Endothelial cell of umbilical vein (primary cell): ENCODE measurements around the gene PTGES. TPM values are rescaled to one million over a fixed set of nuclear protein-coding genes. Genes with fewer than 3 reads are reported as not detected.

Experiments
- BruUV-seq: library from RNA; stranded (reverse); fragments of 400-500 nt; replicated peaks from 2 replicates; lab custom pipeline; 2021; lab: Mats Ljungman, UMichigan
- CTCF ChIA-PET: fragments of 300-600, 350-600 bp; sonication (Branson Sonifier 250); formaldehyde crosslinking; loops from one replicate; lab custom pipeline; 2021; ENCODE audit warnings: antibody characterized with exemption, inconsistent platforms; lab: Charles Lee
- POLR2A ChIA-PET: fragments of 300-600, 350-600 bp; sonication (Branson Sonifier 250); formaldehyde crosslinking; loops from one replicate; lab custom pipeline; 2021; ENCODE audit warnings: antibody characterized with exemption, inconsistent platforms; lab: Charles Lee
- DNase-seq: peaks from one replicate; pipeline ENCODE4 v3.0.0-alpha.2; 2011; ENCODE audit warnings: low read depth, low spot score
- FAIRE-seq: peaks from 2 replicates; lab custom pipeline; 2011; peaks lifted over from hg19 to GRCh38; lab: Jason Lieb, UNC
- H2AFZ ChIP-seq: 2 replicates; pipeline ENCODE4 v1.6.0; 2012; ENCODE audit warnings: low read depth, low read length, control low read depth, inconsistent platforms
- H3K27ac ChIP-seq: 2 replicates; pipeline ENCODE4 v1.5.1; 2011; ENCODE audit warnings: low read depth, mild to moderate bottlenecking, control low read depth, low read length, moderate library complexity; ENCODE audit not compliant: insufficient read depth
- H3K27me3 ChIP-seq, 2 experiments: 2 replicates each; pipeline versions ENCODE4 v1.6.0 to v1.6.1; 2011; ENCODE audit warnings: low read length in 2 of 2, mixed read lengths in 1 of 2; ENCODE audit not compliant: control insufficient read depth in 2 of 2, insufficient read depth in 2 of 2
- H3K36me3 ChIP-seq, 2 experiments: 2 replicates in 1 of 2; 3 replicates in 1 of 2; pipeline ENCODE4 v1.5.1; 2011; ENCODE audit warnings: low read length in 2 of 2, mild to moderate bottlenecking in 1 of 2, moderate library complexity in 1 of 2; ENCODE audit not compliant: control insufficient read depth in 2 of 2, insufficient read depth in 2 of 2; ENCODE audit errors: extremely low read depth in 1 of 2
- H3K4me1 ChIP-seq: 3 replicates; pipeline ENCODE4 v1.5.1; 2011; ENCODE audit warnings: mild to moderate bottlenecking, low read length; ENCODE audit not compliant: control insufficient read depth, insufficient read depth; ENCODE audit errors: extremely low read depth
- H3K4me2 ChIP-seq: 2 replicates; pipeline ENCODE4 v1.6.1; 2011; ENCODE audit warnings: low read length, control low read depth, mixed read lengths; ENCODE audit not compliant: insufficient read depth
- H3K4me3 ChIP-seq, 3 experiments: fragments of 200-600 bp in 1 of 3; sonication (generic), shearing (Covaris generic) in 1 of 3; replicated peaks in 1 of 3; 2 replicates each; pipeline ENCODE4 v1.5.1; 2011 to 2016; ENCODE audit warnings: control low read depth in 3 of 3, low read length in 3 of 3, mild to moderate bottlenecking in 2 of 3, inconsistent platforms in 1 of 3, low read depth in 1 of 3, moderate library complexity in 1 of 3; ENCODE audit not compliant: insufficient read depth in 1 of 3
- H3K79me2 ChIP-seq: 2 replicates; pipeline ENCODE4 v1.6.0; 2012; ENCODE audit warnings: low read length, inconsistent platforms; ENCODE audit not compliant: control insufficient read depth, insufficient read depth
- H3K9ac ChIP-seq: replicated peaks from 2 replicates; pipeline ENCODE3; 2011; ENCODE audit warnings: low read length, control low read depth; ENCODE audit not compliant: insufficient read depth; ENCODE audit errors: extremely low read depth
- H3K9me1 ChIP-seq: replicated peaks from 3 replicates; pipeline ENCODE4 v1.6.0; 2011; ENCODE audit warnings: mild to moderate bottlenecking, low read length; ENCODE audit not compliant: control insufficient read depth, insufficient read depth; ENCODE audit errors: extremely low read depth
- H3K9me3 ChIP-seq: replicated peaks from 2 replicates; pipeline ENCODE4 v1.5.1; 2012; ENCODE audit warnings: low read length, inconsistent platforms; ENCODE audit not compliant: control insufficient read depth, insufficient read depth
- H4K20me1 ChIP-seq: replicated peaks from 2 replicates; pipeline ENCODE3; 2011; ENCODE audit warnings: mild to moderate bottlenecking, low read length; ENCODE audit not compliant: control insufficient read depth, insufficient read depth; ENCODE audit errors: extremely low read depth
- EZH2 ChIP-seq: IDR thresholded peaks from 2 replicates; pipeline ENCODE4 v1.6.1; 2012; ENCODE audit warnings: borderline replicate concordance, low read depth, mild to moderate bottlenecking, moderate library complexity, low read length, inconsistent platforms; ENCODE audit not compliant: severe bottlenecking
- FOS ChIP-seq: IDR thresholded peaks from 2 replicates; pipeline ENCODE4 v1.6.1; 2011; ENCODE audit warnings: mild to moderate bottlenecking, low read length, moderate library complexity, borderline replicate concordance; ENCODE audit not compliant: insufficient read depth
- MYC ChIP-seq: IDR thresholded peaks from one replicate; pipeline ENCODE4 v1.6.1; 2011; ENCODE audit warnings: mild to moderate bottlenecking, low read depth, low read length
- POLR2A ChIP-seq: IDR thresholded peaks from 2 replicates; pipeline ENCODE4 v1.6.1; 2012; ENCODE audit warnings: low read depth, mild to moderate bottlenecking, control low read depth, low read length
- POLR2AphosphoS5 ChIP-seq: IDR thresholded peaks from 2 replicates; pipeline ENCODE4 v1.6.1; 2012; ENCODE audit warnings: low read depth, mild to moderate bottlenecking, control low read depth, low read length, moderate library complexity; ENCODE audit not compliant: insufficient read depth
- dilution Hi-C: fragments of 300-500 bp; cut with MboI; formaldehyde crosslinking; loops from one replicate; pipeline ENCODE4 v1.15.0; 2019; ENCODE audit warnings: low sequenced_read_pairs; ENCODE audit not compliant: extremely low pct_ligation_motif_present
- intact Hi-C: fragments of 100-400 bp; cut with micrococcal nuclease; formaldehyde crosslinking; loops from one replicate; pipeline ENCODE4 v1.10.0; 2022
- polyA plus RNA-seq, 4 experiments: library from polyadenylated mRNA; depleted of rRNA in 3 of 4; stranded (reverse) in 3 of 4; unstranded in 1 of 4; fragments of >200 nt; gene quantifications; 2 replicates each; pipeline versions ENCODE4 v1.2.1 to v1.2.3, GENCODE V29; 2011 to 2012; ENCODE audit warnings: missing spikeins in 1 of 4
- total RNA-seq: library from RNA; stranded (reverse); gene quantifications from 2 replicates; pipeline ENCODE4 v1.2.3, GENCODE V29; 2021
- TF ChIP-seq, protein P1 (sequence below), 2 donors: IDR thresholded peaks; 1 replicate in 1 of 2; 2 replicates in 1 of 2; pipeline ENCODE4 v1.5.1; 2011; ENCODE audit warnings: low read length in 2 of 2, mild to moderate bottlenecking in 2 of 2, moderate library complexity in 2 of 2, control low read depth in 1 of 2, inconsistent platforms in 1 of 2, low read depth in 1 of 2; ENCODE audit not compliant: insufficient read depth in 1 of 2; ENCODE audit errors: extremely low read depth in 1 of 2

Gene PTGES
- total and polyA plus RNA-seq, 2 donors (not counting 3 experiments of a cell fraction or from before 2014, with no cell fraction given): not detected

DNA sequence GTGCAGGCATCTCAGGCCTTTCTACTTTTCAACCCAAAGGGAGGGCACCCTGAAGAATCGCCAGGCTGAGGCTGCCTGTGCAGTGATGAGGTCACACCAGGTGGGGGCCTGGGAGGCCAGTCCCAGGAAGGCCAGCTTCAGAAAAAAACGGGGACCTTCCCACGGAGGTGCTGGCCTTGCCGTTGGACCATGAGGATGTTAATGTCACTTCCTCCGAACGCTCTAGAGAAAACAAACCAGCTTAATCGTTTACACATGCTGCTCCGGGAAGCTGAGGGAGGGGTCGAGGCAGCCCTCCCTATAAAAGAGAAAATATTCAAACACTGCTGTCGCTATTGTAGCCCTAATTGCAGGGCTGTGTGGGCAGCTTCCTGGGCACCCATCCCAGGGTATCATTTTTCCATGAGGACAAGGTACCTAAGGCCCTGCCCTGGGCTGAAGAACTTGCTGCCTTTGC, 27.0 kb downstream of the PTGES start:
- POLR2A ChIA-PET: no interaction called here
- no TSS peak for BruUV-seq
- no peak overlapping the region for H3K4me2 ChIP-seq

More for the DNA sequence above, 27.0 kb downstream of the PTGES start:
- intact Hi-C loops: loop anchor here (1.0 to 2.0 kb wide), 3 partner anchors 57 to 84 kb away; partner anchors contain the start of gene ASB6
- Histone ChIP-seq H3K27me3 (no peaks in the 10 kb centered on the region), H2AFZ (no peak overlapping the region), H3K4me1 (no peaks in the 10 kb centered on the region), H3K9me1 (no peaks in the 10 kb centered on the region), H4K20me1 (no peaks in the 10 kb centered on the region), H3K27ac (no peak overlapping the region), H3K9me3 (no peaks in the 10 kb centered on the region), H3K36me3 (no peaks in the 10 kb centered on the region), H3K79me2 (no peaks in the 10 kb centered on the region), H3K9ac (no peak overlapping the region), H3K4me3 (no peak overlapping the region)
- TF ChIP-seq POLR2A (no peak), POLR2AphosphoS5 (no peak), FOS (no peak), MYC (no peak), EZH2 (no peak)
- TF ChIP-seq, protein P1, sequence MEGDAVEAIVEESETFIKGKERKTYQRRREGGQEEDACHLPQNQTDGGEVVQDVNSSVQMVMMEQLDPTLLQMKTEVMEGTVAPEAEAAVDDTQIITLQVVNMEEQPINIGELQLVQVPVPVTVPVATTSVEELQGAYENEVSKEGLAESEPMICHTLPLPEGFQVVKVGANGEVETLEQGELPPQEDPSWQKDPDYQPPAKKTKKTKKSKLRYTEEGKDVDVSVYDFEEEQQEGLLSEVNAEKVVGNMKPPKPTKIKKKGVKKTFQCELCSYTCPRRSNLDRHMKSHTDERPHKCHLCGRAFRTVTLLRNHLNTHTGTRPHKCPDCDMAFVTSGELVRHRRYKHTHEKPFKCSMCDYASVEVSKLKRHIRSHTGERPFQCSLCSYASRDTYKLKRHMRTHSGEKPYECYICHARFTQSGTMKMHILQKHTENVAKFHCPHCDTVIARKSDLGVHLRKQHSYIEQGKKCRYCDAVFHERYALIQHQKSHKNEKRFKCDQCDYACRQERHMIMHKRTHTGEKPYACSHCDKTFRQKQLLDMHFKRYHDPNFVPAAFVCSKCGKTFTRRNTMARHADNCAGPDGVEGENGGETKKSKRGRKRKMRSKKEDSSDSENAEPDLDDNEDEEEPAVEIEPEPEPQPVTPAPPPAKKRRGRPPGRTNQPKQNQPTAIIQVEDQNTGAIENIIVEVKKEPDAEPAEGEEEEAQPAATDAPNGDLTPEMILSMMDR (IDR thresholded peaks at IDR 0.05; ENCODE audit: extremely low read depth in 1 of 2, insufficient read depth in 1 of 2, low read depth in 1 of 2, low read length in 2 of 2): no peak
- FAIRE-seq (no peak), DNase-seq (no peak)
- dilution Hi-C loops: loop anchor here (5.0 kb wide), 1 partner anchor 51 kb away; no protein-coding TSS in a partner anchor
- CTCF ChIA-PET: interaction anchor here (0.6 to 3.9 kb wide), 24 partner anchors 8 to 781 kb away, joined by 3 to 67 read pairs (median 5); partner anchors contain the start of gene PTGES
